CD8-positive, alpha-beta memory T cell (primary cell): Measurements from ENCODE around the gene ST6GALNAC2. TPM values are rescaled to one million over a fixed set of nuclear protein-coding genes. Genes with fewer than 3 reads are reported as not detected.
A peak's percentile ranks its signal among the peaks of the same experiment; 100 is the strongest.

Experiments
- CTCF ChIA-PET: fragments of 350-600 bp; sonication (Branson Sonifier 250); formaldehyde crosslinking; loops from one replicate; lab custom pipeline; 2021; ENCODE audit warnings: antibody characterized with exemption; lab: Charles Lee
- POLR2A ChIA-PET: fragments of 350-600 bp; sonication (Branson Sonifier 250); formaldehyde crosslinking; loops from one replicate; lab custom pipeline; 2021; ENCODE audit warnings: antibody characterized with exemption; lab: Charles Lee
- DNase-seq, 5 donors: peaks; one replicate each; pipeline versions ENCODE4 v3.0.0 to v3.0.0-alpha.2; 2020 to 2022; ENCODE audit warnings: mixed read lengths in 1 of 5
- H3K27ac ChIP-seq: one replicate; pipeline ENCODE4 v1.7.0; 2013; ENCODE audit warnings: low read depth, mild to moderate bottlenecking, low read length, moderate library complexity
- H3K27me3 ChIP-seq: 2 replicates; pipeline ENCODE4 v1.7.0; 2013; ENCODE audit warnings: low read length, mild to moderate bottlenecking; ENCODE audit not compliant: insufficient read depth, poor library complexity, severe bottlenecking
- H3K36me3 ChIP-seq: 2 replicates; pipeline ENCODE4 v1.7.0; 2013; ENCODE audit warnings: mild to moderate bottlenecking, low read length, moderate library complexity; ENCODE audit not compliant: insufficient read depth
- H3K4me1 ChIP-seq: 2 replicates; pipeline ENCODE4 v1.7.0; 2013; ENCODE audit warnings: mild to moderate bottlenecking, low read length, moderate library complexity; ENCODE audit not compliant: insufficient read depth
- H3K4me3 ChIP-seq: 2 replicates; pipeline ENCODE4 v1.7.0; 2013; ENCODE audit warnings: mild to moderate bottlenecking, low read length
- H3K9me3 ChIP-seq: 2 replicates; pipeline ENCODE4 v1.7.0; 2013; ENCODE audit warnings: mild to moderate bottlenecking, low read length
- H3K27ac Mint-ChIP-seq, 8 donors: one replicate each; pipeline ENCODE4 v1.8.0; 2020 to 2021; ENCODE audit warnings: mixed read lengths in 8 of 8, mild to moderate bottlenecking in 6 of 8, inconsistent platforms in 3 of 8, moderate library complexity in 3 of 8
- H3K27me3 Mint-ChIP-seq, 2 donors: one replicate each; pipeline ENCODE4 v1.8.0; 2020 to 2021; ENCODE audit warnings: mixed read lengths in 2 of 2, mild to moderate bottlenecking in 1 of 2, moderate library complexity in 1 of 2
- H3K36me3 Mint-ChIP-seq, 3 donors: one replicate each; pipeline ENCODE4 v1.8.0; 2020 to 2021; ENCODE audit warnings: mixed read lengths in 3 of 3, inconsistent platforms in 1 of 3, mild to moderate bottlenecking in 1 of 3
- H3K4me1 Mint-ChIP-seq, 3 donors: one replicate each; pipeline ENCODE4 v1.8.0; 2020 to 2021; ENCODE audit warnings: mixed read lengths in 3 of 3, inconsistent platforms in 1 of 3, mild to moderate bottlenecking in 1 of 3
- H3K4me3 Mint-ChIP-seq, 7 donors: one replicate each; pipeline ENCODE4 v1.8.0; 2020 to 2021; ENCODE audit warnings: mixed read lengths in 7 of 7, mild to moderate bottlenecking in 6 of 7, moderate library complexity in 4 of 7, inconsistent platforms in 2 of 7
- H3K9me3 Mint-ChIP-seq, 5 donors: one replicate each; pipeline ENCODE4 v1.8.0; 2020 to 2022; ENCODE audit warnings: mixed read lengths in 5 of 5, mild to moderate bottlenecking in 3 of 5, moderate library complexity in 2 of 5, inconsistent platforms in 1 of 5
- polyA plus RNA-seq: library from polyadenylated mRNA; unstranded; fragments of 300-500 nt; fragmentation: Illumina TruSeq; gene quantifications from one replicate; pipeline ENCODE4 v1.2.3, GENCODE V29; 2021
- total RNA-seq, 2 experiments: library from RNA; stranded (reverse); gene quantifications; one replicate each; pipeline ENCODE4 v1.2.3, GENCODE V29; 2021

ST6GALNAC2 gene
- total and polyA plus RNA-seq, 3 experiments from 2014 or later = 0.83 to 2.9 (median 1.0) TPM

GRCh38 chr17:76548378-76549214 lies 37.1 kb downstream of the ST6GALNAC2 start:
- Histone ChIP-seq H3K4me3 (no peak overlapping the region), H3K36me3 (no peaks in the 10 kb centered on the region), H3K4me1 (peaks cover 7% of the 10 kb centered on the region), H3K9me3 (no peaks in the 10 kb centered on the region), H3K27me3 (no peaks in the 10 kb centered on the region), H3K27ac (no peak overlapping the region)
- Mint-ChIP-seq H3K9me3 (no peaks in the 10 kb centered on the region), H3K4me3 (no peak overlapping the region), H3K27ac (no peak overlapping the region), H3K4me1 (peaks cover 0 to 2% (median 0%) of the 10 kb centered on the region in 3 donors), H3K27me3 (peaks cover 5 to 6% of the 10 kb centered on the region in 2 donors), H3K36me3 (peaks cover 0 to 3% (median 0%) of the 10 kb centered on the region in 3 donors)
- DNase-seq = no peak
- ChIA-PET CTCF (interaction anchor here (0.6 to 2.0 kb wide), 2 partner anchors 25 to 83 kb away, joined by 3 to 19 read pairs; no protein-coding TSS in a partner anchor), POLR2A (no interaction called here)

GRCh38 chr17:76547642-76548202 lies 37.9 kb downstream of the ST6GALNAC2 start:
- Mint-ChIP-seq H3K4me3 (no peak overlapping the region), H3K4me1 (peaks cover 0 to 2% (median 0%) of the 10 kb centered on the region in 3 donors), H3K27me3 (peaks cover 5 to 8% of the 10 kb centered on the region in 2 donors), H3K36me3 (peaks cover 0 to 3% (median 0%) of the 10 kb centered on the region in 3 donors), H3K9me3 (no peaks in the 10 kb centered on the region), H3K27ac (no peak overlapping the region)
- Histone ChIP-seq H3K4me3 (no peak overlapping the region), H3K27ac (no peak overlapping the region), H3K27me3 (no peaks in the 10 kb centered on the region), H3K9me3 (no peaks in the 10 kb centered on the region), H3K36me3 (no peaks in the 10 kb centered on the region), H3K4me1 (peaks cover 7% of the 10 kb centered on the region)
- ChIA-PET CTCF (interaction anchor here (0.6 to 6.7 kb wide), 10 partner anchors 10 to 133 kb away, joined by 3 to 97 read pairs (median 10); no protein-coding TSS in a partner anchor), POLR2A (no interaction called here)
- no peak for DNase-seq

- Mint-ChIP-seq H3K9me3 (no peaks in the 10 kb centered on the region), H3K4me3 (no peak overlapping the region), H3K27ac (no peak overlapping the region), H3K36me3 (peaks cover 0 to 3% (median 0%) of the 10 kb centered on the region in 3 donors), H3K27me3 (peaks cover 5 to 11% of the 10 kb centered on the region in 2 donors), H3K4me1 (peaks cover 0 to 2% (median 0%) of the 10 kb centered on the region in 3 donors)
- ChIA-PET POLR2A (interaction anchor here (0.9 to 1.0 kb wide), 2 partner anchors 11 to 180 kb away, joined by 4 to 5 read pairs; no protein-coding TSS in a partner anchor), CTCF (interaction anchor here (0.7 to 6.7 kb wide), 20 partner anchors 10 to 373 kb away, joined by 3 to 97 read pairs (median 3); partner anchors contain the start of gene AANAT)
- Histone ChIP-seq H3K4me1 (peaks cover 7% of the 10 kb centered on the region), H3K27me3 (no peaks in the 10 kb centered on the region), H3K27ac (no peak overlapping the region), H3K4me3 (no peak overlapping the region), H3K36me3 (no peaks in the 10 kb centered on the region), H3K9me3 (no peaks in the 10 kb centered on the region)
- DNase-seq = peak; percentile 28 to 76 (median 55)
Observed at GRCh38 chr17:76547183-76547641, 38.4 kb downstream of the ST6GALNAC2 start.

- no peaks in the 10 kb centered on the region for H3K36me3 ChIP-seq
- H3K4me1 ChIP-seq = peaks cover 7% of the 10 kb centered on the region
- H3K27me3 Mint-ChIP-seq = peaks cover 7 to 14% of the 10 kb centered on the region in 2 donors
- no peaks in the 10 kb centered on the region for H3K9me3 ChIP-seq
- ChIA-PET CTCF (interaction anchor here (0.7 to 6.7 kb wide), 21 partner anchors 10 to 373 kb away, joined by 3 to 97 read pairs (median 3); partner anchors contain the start of gene AANAT), POLR2A (interaction anchor here (0.9 to 1.1 kb wide), 4 partner anchors 10 to 181 kb away, joined by 3 to 7 read pairs (median 4); no protein-coding TSS in a partner anchor)
- peaks cover 0 to 2% (median 0%) of the 10 kb centered on the region in 3 donors for H3K4me1 Mint-ChIP-seq
- no peak overlapping the region for H3K4me3 Mint-ChIP-seq
- peaks cover 0 to 3% (median 0%) of the 10 kb centered on the region in 3 donors for H3K36me3 Mint-ChIP-seq
- DNase-seq = no peak
- H3K27me3 ChIP-seq = no peaks in the 10 kb centered on the region
- H3K4me3 ChIP-seq = no peak overlapping the region
- H3K27ac ChIP-seq = no peak overlapping the region
- H3K27ac Mint-ChIP-seq = peak overlapping the region in 3 of 8 donors; percentile 37 to 72 (median 66)
- H3K9me3 Mint-ChIP-seq = no peaks in the 10 kb centered on the region
Observed at GRCh38 chr17:76546556-76547182, 39.0 kb downstream of the ST6GALNAC2 start.

- peaks cover 7% of the 10 kb centered on the region for H3K4me1 ChIP-seq
- H3K36me3 ChIP-seq = no peaks in the 10 kb centered on the region
- Mint-ChIP-seq H3K27me3 (peaks cover 8 to 16% of the 10 kb centered on the region in 2 donors), H3K27ac (peak overlapping the region in 4 of 8 donors; percentile 37 to 66 (median 48)), H3K9me3 (no peaks in the 10 kb centered on the region), H3K36me3 (peaks cover 0 to 3% (median 0%) of the 10 kb centered on the region in 3 donors), H3K4me3 (no peak overlapping the region), H3K4me1 (peaks cover 0 to 2% (median 1%) of the 10 kb centered on the region in 3 donors)
- ChIA-PET CTCF (interaction anchor here (0.7 to 6.7 kb wide), 20 partner anchors 11 to 372 kb away, joined by 3 to 97 read pairs (median 3); partner anchors contain the start of gene AANAT), POLR2A (interaction anchor here (0.5 to 1.1 kb wide), 6 partner anchors 11 to 690 kb away, joined by 3 to 7 read pairs (median 4); partner anchors contain the start of gene ST6GALNAC2)
- no peaks in the 10 kb centered on the region for H3K9me3 ChIP-seq
- no peaks in the 10 kb centered on the region for H3K27me3 ChIP-seq
- DNase-seq = no peak
- H3K4me3 ChIP-seq = no peak overlapping the region
- H3K27ac ChIP-seq = no peak overlapping the region
Observed at GRCh38 chr17:76545918-76546555, 39.6 kb downstream of the ST6GALNAC2 start.

GRCh38 chr17:76544546-76545365 lies 40.9 kb downstream of the ST6GALNAC2 start:
- Mint-ChIP-seq H3K27me3 (peaks cover 10 to 18% of the 10 kb centered on the region in 2 donors), H3K4me3 (no peak overlapping the region), H3K9me3 (no peaks in the 10 kb centered on the region), H3K36me3 (no peaks in the 10 kb centered on the region), H3K27ac (no peak overlapping the region), H3K4me1 (peaks cover 0 to 10% (median 2%) of the 10 kb centered on the region in 3 donors)
- Histone ChIP-seq H3K27ac (no peak overlapping the region), H3K27me3 (peaks cover 5% of the 10 kb centered on the region), H3K4me3 (no peak overlapping the region), H3K4me1 (peaks cover 7% of the 10 kb centered on the region), H3K36me3 (no peaks in the 10 kb centered on the region), H3K9me3 (no peaks in the 10 kb centered on the region)
- POLR2A ChIA-PET = interaction anchor here (0.6 kb wide), 1 partner anchor 71 kb away, joined by 3 read pairs; no protein-coding TSS in a partner anchor
- DNase-seq = no peak
- CTCF ChIA-PET = interaction anchor here (0.7 to 6.7 kb wide), 8 partner anchors 17 to 137 kb away, joined by 3 to 97 read pairs (median 3); no protein-coding TSS in a partner anchor
